ENCODE results near the gene TUT1. TPM values are rescaled to one million over a fixed set of nuclear protein-coding genes. Genes with fewer than 3 reads are reported as not detected.
A peak's percentile ranks its signal among the peaks of the same experiment; 100 is the strongest.

TUT1 gene
- total RNA-seq, 6 experiments from 2014 or later = 14.6 to 18.0 (median 16.9) TPM

DNA sequence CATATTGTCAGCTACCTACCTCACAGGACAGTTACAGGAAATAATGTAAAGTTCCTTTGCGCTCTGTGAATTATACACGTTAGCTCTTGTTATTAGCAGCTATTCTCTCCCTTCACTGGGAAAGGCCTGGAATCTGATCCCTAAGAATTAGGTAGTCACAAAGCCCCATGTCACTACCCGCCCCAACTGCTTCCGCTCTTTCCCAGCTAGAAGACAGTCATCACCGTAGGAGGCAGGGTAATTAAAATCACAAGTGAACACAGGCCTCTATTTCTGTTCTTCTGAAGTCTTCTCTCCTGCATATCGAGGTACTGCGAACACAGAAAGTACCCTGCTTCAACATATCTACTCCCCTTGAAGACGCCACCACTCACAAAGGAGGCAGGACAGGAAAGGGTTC lies 32.1 kb downstream of the TUT1 start:
- peak overlapping the region; percentile 85 for H3K27ac Mint-ChIP-seq
- peaks cover 74% of the 10 kb centered on the region for H3K4me1 Mint-ChIP-seq (ENCODE audit: low read depth)
- peaks cover 32% of the 10 kb centered on the region for H3K36me3 Mint-ChIP-seq (ENCODE audit: low read depth)
- no peak for DNase-seq
- peak overlapping the region; percentile 17; the same call in 1 of the 2 replicates for H3K4me3 Mint-ChIP-seq
- no peaks in the 10 kb centered on the region for H3K9me3 Mint-ChIP-seq
- TF ChIP-seq, protein P1, sequence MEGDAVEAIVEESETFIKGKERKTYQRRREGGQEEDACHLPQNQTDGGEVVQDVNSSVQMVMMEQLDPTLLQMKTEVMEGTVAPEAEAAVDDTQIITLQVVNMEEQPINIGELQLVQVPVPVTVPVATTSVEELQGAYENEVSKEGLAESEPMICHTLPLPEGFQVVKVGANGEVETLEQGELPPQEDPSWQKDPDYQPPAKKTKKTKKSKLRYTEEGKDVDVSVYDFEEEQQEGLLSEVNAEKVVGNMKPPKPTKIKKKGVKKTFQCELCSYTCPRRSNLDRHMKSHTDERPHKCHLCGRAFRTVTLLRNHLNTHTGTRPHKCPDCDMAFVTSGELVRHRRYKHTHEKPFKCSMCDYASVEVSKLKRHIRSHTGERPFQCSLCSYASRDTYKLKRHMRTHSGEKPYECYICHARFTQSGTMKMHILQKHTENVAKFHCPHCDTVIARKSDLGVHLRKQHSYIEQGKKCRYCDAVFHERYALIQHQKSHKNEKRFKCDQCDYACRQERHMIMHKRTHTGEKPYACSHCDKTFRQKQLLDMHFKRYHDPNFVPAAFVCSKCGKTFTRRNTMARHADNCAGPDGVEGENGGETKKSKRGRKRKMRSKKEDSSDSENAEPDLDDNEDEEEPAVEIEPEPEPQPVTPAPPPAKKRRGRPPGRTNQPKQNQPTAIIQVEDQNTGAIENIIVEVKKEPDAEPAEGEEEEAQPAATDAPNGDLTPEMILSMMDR (IDR thresholded peaks at IDR 0.05) = no peak
- H3K27me3 Mint-ChIP-seq (ENCODE audit: insufficient read depth) = peaks cover 5% of the 10 kb centered on the region

DNA sequence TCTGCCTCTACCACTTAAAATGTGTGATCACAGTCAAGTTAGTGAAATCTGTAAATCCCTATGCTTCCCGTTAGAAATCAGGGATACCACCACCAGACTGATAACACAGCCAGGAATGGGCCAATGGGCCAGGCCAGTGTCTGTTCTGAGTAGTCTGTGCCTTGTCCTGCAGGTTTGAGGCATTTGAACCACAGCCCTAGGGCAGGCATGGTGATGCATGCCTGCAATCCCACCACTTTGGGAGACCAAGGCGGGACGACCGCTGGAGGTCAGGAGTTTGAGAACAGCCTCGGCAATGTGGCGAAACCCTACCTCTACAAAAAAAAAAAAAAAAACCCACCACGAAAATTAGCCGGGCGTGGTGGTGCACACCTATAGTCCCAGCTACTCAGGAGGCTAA lies 32.7 kb downstream of the TUT1 start:
- Mint-ChIP-seq H3K9me3 (no peaks in the 10 kb centered on the region), H3K4me1 (ENCODE audit: low read depth) (peaks cover 75% of the 10 kb centered on the region), H3K27me3 (ENCODE audit: insufficient read depth) (peaks cover 8% of the 10 kb centered on the region), H3K4me3 (no peak overlapping the region), H3K27ac (peak overlapping the region; percentile 85), H3K36me3 (ENCODE audit: low read depth) (peaks cover 29% of the 10 kb centered on the region)
- TF ChIP-seq, protein P1 (IDR thresholded peaks at IDR 0.05) = no peak
- DNase-seq = no peak

DNA sequence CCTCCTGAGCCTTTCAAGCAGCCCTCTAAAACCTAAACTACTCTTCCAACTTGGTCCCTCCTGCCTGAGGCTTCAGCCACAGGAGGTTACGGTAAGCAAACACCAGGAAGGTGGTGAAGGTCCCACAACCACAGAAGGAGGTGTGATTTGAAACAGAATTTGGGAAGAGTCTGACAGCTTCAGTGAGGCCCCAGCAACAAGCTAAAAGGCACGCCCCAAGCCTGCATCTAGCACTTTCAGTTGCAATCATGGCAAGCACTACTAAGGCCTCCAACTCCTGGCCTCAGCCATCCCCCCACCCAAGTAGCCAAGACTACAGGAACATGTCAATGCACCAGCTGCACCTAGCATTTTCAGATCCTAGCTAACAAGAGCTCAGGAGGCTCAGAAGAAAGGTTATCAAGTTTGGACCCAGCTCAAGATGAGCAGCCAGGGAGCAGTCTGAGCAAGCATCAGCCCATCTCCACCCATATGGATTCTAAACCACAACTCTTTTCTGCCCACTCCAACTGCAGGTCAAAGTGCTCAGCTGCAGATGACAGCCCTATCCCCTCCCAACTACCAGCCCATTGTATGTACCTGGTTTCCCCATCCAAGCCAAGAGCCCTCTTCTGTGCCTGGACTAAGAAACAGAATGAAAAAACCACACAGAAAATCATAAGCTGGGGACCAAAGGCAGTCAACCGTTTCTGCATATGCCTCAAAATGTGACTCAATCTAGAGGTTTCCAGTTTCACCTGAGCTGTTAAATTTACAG lies 34.3 kb downstream of the TUT1 start:
- Mint-ChIP-seq H3K27ac (peak overlapping the region; percentile 98), H3K27me3 (ENCODE audit: insufficient read depth) (peaks cover 8% of the 10 kb centered on the region), H3K9me3 (no peaks in the 10 kb centered on the region), H3K4me3 (peak overlapping the region; percentile 79), H3K36me3 (ENCODE audit: low read depth) (peaks cover 25% of the 10 kb centered on the region), H3K4me1 (ENCODE audit: low read depth) (peaks cover 86% of the 10 kb centered on the region)
- TF ChIP-seq, protein P1 (IDR thresholded peaks at IDR 0.05) = no peak
- no peak for DNase-seq

DNA sequence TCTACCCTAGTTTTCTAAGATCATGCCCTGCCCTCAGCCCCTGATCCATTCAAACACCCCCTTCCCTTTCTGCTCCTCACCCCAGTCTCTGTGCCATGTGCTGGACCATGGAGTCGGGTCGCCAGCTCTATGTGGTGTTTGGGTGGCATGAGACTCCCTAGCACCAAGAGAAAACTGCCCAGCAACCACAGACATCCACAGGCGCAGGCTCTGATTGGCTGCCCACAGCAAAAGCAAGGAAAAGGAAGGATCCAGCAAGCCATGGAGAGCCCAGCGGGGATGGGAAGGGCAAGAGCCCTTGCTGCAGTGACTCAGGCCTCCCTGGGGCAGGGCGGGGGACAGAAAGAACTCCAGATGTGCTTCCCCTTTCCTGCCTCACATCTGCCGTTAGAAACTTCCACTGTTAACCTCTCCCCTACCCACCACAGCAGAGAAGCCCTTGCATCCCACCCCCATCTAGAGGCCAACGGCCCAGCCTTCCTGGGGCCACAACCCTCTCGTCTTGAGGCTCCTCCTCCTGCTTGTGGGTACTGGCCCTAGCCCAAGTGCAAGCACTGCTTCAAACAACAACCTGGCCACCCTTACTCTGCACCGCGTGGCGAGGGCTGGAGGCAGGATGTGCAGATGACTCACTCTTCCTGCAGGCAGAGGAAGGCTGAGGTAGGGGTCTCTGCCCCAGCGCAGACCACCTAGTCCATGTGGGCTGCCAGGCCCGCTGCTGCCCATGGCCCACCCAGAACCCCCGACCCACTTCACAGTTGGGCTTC lies 35.0 kb downstream of the TUT1 start:
- peak; percentile 97 for DNase-seq
- H3K27me3 Mint-ChIP-seq (ENCODE audit: insufficient read depth) = peaks cover 10% of the 10 kb centered on the region
- H3K4me1 Mint-ChIP-seq (ENCODE audit: low read depth) = peaks cover 86% of the 10 kb centered on the region
- peak overlapping the region; percentile 98 for H3K27ac Mint-ChIP-seq
- peaks cover 19% of the 10 kb centered on the region for H3K36me3 Mint-ChIP-seq (ENCODE audit: low read depth)
- peak overlapping the region; percentile 79 for H3K4me3 Mint-ChIP-seq
- no peaks in the 10 kb centered on the region for H3K9me3 Mint-ChIP-seq
- TF ChIP-seq, protein P1 (IDR thresholded peaks at IDR 0.05) = no peak

DNA sequence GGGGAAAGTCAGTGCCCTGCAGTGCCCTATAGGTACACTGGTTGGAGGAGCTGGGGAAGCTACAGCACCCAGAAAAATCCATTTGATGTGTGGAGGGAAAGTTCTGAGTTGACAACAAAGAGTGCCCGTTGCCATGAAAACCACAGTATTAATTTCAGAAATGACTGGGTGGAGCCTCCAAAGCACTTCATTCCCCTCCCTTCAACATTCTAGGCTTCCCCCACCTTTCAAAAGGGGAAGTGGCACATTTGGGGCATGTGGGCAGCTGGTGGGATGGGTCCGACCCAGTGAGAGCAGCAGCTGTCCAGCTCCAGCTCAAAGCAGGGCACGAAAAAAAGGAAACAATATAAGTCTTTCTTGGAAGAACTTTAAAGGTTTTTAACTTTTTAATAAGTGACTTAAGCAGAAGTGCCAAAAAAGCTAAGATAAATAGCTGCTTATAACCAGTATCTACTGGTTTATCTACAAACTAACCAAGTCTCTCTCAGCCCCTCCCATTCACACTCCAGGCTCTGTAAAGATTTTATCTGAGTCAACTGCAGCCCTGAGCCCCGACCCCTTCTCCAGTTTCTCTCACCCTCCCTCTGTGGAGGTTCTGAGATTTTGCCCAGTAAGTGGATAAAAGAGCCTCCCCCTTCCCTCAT lies 35.7 kb downstream of the TUT1 start:
- no peak for DNase-seq
- Mint-ChIP-seq H3K4me1 (ENCODE audit: low read depth) (peaks cover 79% of the 10 kb centered on the region), H3K27ac (peak overlapping the region; percentile 98), H3K9me3 (no peaks in the 10 kb centered on the region), H3K36me3 (ENCODE audit: low read depth) (peaks cover 19% of the 10 kb centered on the region), H3K4me3 (peak overlapping the region; percentile 79), H3K27me3 (ENCODE audit: insufficient read depth) (peaks cover 10% of the 10 kb centered on the region)
- TF ChIP-seq, protein P1 (IDR thresholded peaks at IDR 0.05) = no peak
